Smooth muscle cell (in vitro differentiated cells): ENCODE data around the gene NBAS. TPM values are rescaled to one million over a fixed set of nuclear protein-coding genes. Genes with fewer than 3 reads are reported as not detected.
"Not testable (repeated sequence)": the region's sequence is repeated elsewhere in the genome, so short reads cannot be mapped to it uniquely, and the experiment has no call there.

Experiments
- DNase-seq: peaks from one replicate; lab custom pipeline; 2025; ENCODE audit not compliant: unreplicated experiment; lab: John Stamatoyannopoulos, UW
- H2AFZ ChIP-seq: fragments of 200-600 bp; sonication (generic); 2 replicates; pipeline ENCODE4 v1.6.0; 2016; ENCODE audit warnings: antibody characterized with exemption, low read depth, mild to moderate bottlenecking
- H3F3A ChIP-seq: fragments of 200-600 bp; sonication (generic); 2 replicates; pipeline ENCODE4 v1.6.0; 2017; ENCODE audit warnings: antibody characterized with exemption, low read depth
- H3K27ac ChIP-seq: fragments of 200-600 bp; sonication (generic); 2 replicates; pipeline ENCODE4 v1.5.1; 2016; ENCODE audit warnings: low read depth, mild to moderate bottlenecking
- H3K27me3 ChIP-seq: fragments of 200-600 bp; sonication (generic); 2 replicates; pipeline ENCODE4 v1.6.1; 2016; ENCODE audit warnings: low read depth, mild to moderate bottlenecking
- H3K36me3 ChIP-seq: fragments of 200-600 bp; sonication (generic); 2 replicates; pipeline ENCODE4 v1.5.1; 2016; ENCODE audit warnings: low read depth
- H3K4me1 ChIP-seq: fragments of 200-600 bp; sonication (generic); 2 replicates; pipeline ENCODE4 v1.5.1; 2016; ENCODE audit warnings: low read depth
- H3K4me2 ChIP-seq: fragments of 200-600 bp; sonication (generic); 2 replicates; pipeline ENCODE4 v1.6.0; 2016; ENCODE audit warnings: mild to moderate bottlenecking
- H3K4me3 ChIP-seq: fragments of 200-600 bp; sonication (generic); 2 replicates; pipeline ENCODE4 v1.5.1; 2016; ENCODE audit warnings: mild to moderate bottlenecking
- H3K79me2 ChIP-seq: fragments of 200-600 bp; sonication (generic); 2 replicates; pipeline ENCODE4 v1.6.0; 2016; ENCODE audit warnings: low read depth, mild to moderate bottlenecking
- H3K9ac ChIP-seq: fragments of 200-600 bp; sonication (generic); 2 replicates; pipeline ENCODE4 v1.6.0; 2016; ENCODE audit warnings: low read depth
- H3K9me3 ChIP-seq: fragments of 200-600 bp; sonication (generic); replicated peaks from 2 replicates; pipeline ENCODE4 v1.5.1; 2016; ENCODE audit warnings: low read depth
- H4K20me1 ChIP-seq: fragments of 200-600 bp; sonication (generic); 2 replicates; pipeline ENCODE4 v1.6.0; 2016; ENCODE audit warnings: low read depth
- WGBS: methylation state at CpG from one replicate; pipeline ENCODE4 v1.1.7; 2016; ENCODE audit warnings: low lambda C conversion rate; 5-methylcytosine and 5-hydroxymethylcytosine counted together
- polyA plus RNA-seq: library from polyadenylated mRNA; unstranded; fragments of >200 nt; fragmentation: Nextera tagmentation; extraction: Ambion mirVana; gene quantifications from 2 replicates; pipeline ENCODE4 v1.2.1, GENCODE V29; 2016
- total RNA-seq: library from RNA; depleted of rRNA; stranded (reverse); fragments of >200 nt; gene quantifications from 2 replicates; pipeline ENCODE4 v1.2.3, GENCODE V29; 2014
- TF ChIP-seq, protein P1 (sequence below): fragments of 200-600 bp; sonication (generic); IDR thresholded peaks from 2 replicates; pipeline ENCODE4 v1.5.1; 2017; ENCODE audit warnings: borderline replicate concordance, mild to moderate bottlenecking, antibody characterized with exemption; ENCODE audit not compliant: insufficient read depth, poor library complexity, severe bottlenecking

The NBAS gene
- total and polyA plus RNA-seq, 2 experiments from 2014 or later, result 31.2 to 51.1 TPM

GRCh38 chr2:15212249-15212648 is 348.9 kb downstream of the NBAS start:
- no peaks in the 10 kb centered on the region for H4K20me1 ChIP-seq
- no peak for DNase-seq

DNA sequence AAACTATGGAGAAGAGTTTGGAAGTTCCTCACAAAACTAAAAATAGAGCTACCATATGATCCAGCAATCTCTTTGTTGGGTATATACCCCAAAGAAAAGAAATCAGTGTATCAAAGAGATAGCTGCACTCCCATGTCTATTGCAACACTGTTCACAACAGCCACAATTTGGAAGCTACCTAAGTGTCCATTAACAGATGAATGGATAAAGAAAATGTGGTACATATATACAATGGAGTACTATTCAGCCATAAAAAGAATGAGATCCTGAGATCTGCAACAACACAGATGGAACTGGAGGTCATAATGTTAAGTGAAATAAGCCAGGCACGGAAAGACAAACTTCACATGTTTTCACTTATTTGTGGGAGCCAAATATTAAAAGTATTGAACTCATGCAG is 350.6 kb downstream of the NBAS start:
- H3K4me3 ChIP-seq, H3K4me2 ChIP-seq, H3K79me2 ChIP-seq, H3F3A ChIP-seq, DNase-seq, H3K9me3 ChIP-seq, H3K4me1 ChIP-seq, H4K20me1 ChIP-seq, H2AFZ ChIP-seq, H3K27ac ChIP-seq, H3K9ac ChIP-seq, H3K27me3 ChIP-seq: not testable (repeated sequence)
- WGBS, result 100% methylated on average over 1 of the region's 1 CpG
- H3K36me3 ChIP-seq, result peaks cover 14% of the 10 kb centered on the region

More at GRCh38 chr2:15212249-15212648, 348.9 kb downstream of the NBAS start:
- Histone ChIP-seq H2AFZ (no peak overlapping the region), H3K4me2 (no peak overlapping the region), H3F3A (no peaks in the 10 kb centered on the region), H3K9me3 (no peaks in the 10 kb centered on the region), H3K4me3 (no peak overlapping the region), H3K27me3 (no peaks in the 10 kb centered on the region), H3K27ac (no peak overlapping the region), H3K79me2 (no peaks in the 10 kb centered on the region), H3K9ac (no peak overlapping the region), H3K36me3 (peaks cover 14% of the 10 kb centered on the region), H3K4me1 (no peaks in the 10 kb centered on the region)
- WGBS, result 93% methylated on average over 6 of the region's 6 CpGs
- TF ChIP-seq, protein P1, sequence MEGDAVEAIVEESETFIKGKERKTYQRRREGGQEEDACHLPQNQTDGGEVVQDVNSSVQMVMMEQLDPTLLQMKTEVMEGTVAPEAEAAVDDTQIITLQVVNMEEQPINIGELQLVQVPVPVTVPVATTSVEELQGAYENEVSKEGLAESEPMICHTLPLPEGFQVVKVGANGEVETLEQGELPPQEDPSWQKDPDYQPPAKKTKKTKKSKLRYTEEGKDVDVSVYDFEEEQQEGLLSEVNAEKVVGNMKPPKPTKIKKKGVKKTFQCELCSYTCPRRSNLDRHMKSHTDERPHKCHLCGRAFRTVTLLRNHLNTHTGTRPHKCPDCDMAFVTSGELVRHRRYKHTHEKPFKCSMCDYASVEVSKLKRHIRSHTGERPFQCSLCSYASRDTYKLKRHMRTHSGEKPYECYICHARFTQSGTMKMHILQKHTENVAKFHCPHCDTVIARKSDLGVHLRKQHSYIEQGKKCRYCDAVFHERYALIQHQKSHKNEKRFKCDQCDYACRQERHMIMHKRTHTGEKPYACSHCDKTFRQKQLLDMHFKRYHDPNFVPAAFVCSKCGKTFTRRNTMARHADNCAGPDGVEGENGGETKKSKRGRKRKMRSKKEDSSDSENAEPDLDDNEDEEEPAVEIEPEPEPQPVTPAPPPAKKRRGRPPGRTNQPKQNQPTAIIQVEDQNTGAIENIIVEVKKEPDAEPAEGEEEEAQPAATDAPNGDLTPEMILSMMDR, result no peak

DNA sequence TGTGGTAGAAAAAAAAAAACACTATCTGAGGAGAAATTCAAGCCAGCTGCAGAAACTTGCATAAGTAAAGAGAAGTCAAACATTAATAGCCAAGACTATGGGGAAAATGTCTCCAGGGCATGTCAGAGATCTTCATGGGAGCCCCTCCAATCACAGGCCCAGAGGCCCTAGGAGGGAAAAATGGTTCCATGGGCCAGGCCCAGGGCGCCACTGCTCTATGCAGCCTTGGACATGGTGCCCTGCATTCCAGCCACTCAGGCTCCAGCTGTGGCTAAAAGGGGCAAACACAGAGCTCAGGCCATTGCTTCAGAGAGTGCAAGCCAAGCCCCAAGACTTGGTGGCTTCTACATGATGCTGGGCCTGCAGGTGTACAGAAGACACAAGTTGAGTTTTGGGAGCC is 354.7 kb downstream of the NBAS start:
- TF ChIP-seq, protein P1, result no peak
- H3K36me3 ChIP-seq, result peaks cover 3% of the 10 kb centered on the region
- DNase-seq, result no peak
- H3K9me3 ChIP-seq, result no peaks in the 10 kb centered on the region
- no peaks in the 10 kb centered on the region for H4K20me1 ChIP-seq
- H3K9ac ChIP-seq, result no peak overlapping the region
- no peaks in the 10 kb centered on the region for H3K27me3 ChIP-seq
- H3K4me1 ChIP-seq, result no peaks in the 10 kb centered on the region
- no peaks in the 10 kb centered on the region for H3F3A ChIP-seq
- no peak overlapping the region for H3K27ac ChIP-seq
- H3K79me2 ChIP-seq, result no peaks in the 10 kb centered on the region
- no peak overlapping the region for H2AFZ ChIP-seq
- no peak overlapping the region for H3K4me2 ChIP-seq
- no peak overlapping the region for H3K4me3 ChIP-seq
- 90% methylated on average over 1 of the region's 1 CpG for WGBS

DNA sequence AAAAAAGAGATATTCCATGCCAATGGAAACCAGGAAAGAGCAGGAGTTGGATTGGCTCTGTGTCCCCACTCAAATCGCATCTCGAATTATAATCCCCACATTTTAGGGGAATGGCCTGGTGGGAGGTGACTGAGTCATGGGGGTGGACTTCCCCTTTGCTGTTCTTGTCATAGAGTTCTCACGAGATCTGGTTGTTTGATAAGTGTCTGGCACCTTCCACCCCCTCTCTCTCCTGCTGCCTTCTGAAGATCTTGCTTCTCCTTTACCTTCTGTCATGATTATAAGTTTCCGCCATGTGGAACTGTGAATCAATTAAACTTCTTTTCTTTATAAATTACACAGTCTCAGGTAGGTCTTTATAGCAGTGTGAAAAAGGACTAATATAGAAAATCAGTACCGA is 355.6 kb downstream of the NBAS start:
- no peaks in the 10 kb centered on the region for H4K20me1 ChIP-seq
- H3K9me3 ChIP-seq, result no peaks in the 10 kb centered on the region
- no peak overlapping the region for H3K4me3 ChIP-seq
- H2AFZ ChIP-seq, result no peak overlapping the region
- peaks cover under 1% of the 10 kb centered on the region for H3K36me3 ChIP-seq
- no peak for DNase-seq
- TF ChIP-seq, protein P1, result no peak
- H3F3A ChIP-seq, result no peaks in the 10 kb centered on the region
- 87% methylated on average over 5 of the region's 5 CpGs for WGBS
- no peaks in the 10 kb centered on the region for H3K4me1 ChIP-seq
- H3K79me2 ChIP-seq, result no peaks in the 10 kb centered on the region
- no peak overlapping the region for H3K4me2 ChIP-seq
- no peak overlapping the region for H3K27ac ChIP-seq
- H3K27me3 ChIP-seq, result no peaks in the 10 kb centered on the region
- H3K9ac ChIP-seq, result no peak overlapping the region
